Stomach (tissue), 4 donors: Measurements from ENCODE around the gene TMEM35A.

Source experiments
- EP300 ChIP-seq: sonication (generic); formaldehyde crosslinking; IDR thresholded peaks from one replicate; pipeline ENCODE4 v1.6.1; 2017; ENCODE audit warnings: antibody characterized with exemption
- POLR2AphosphoS5 ChIP-seq, 3 donors: sonication (generic); formaldehyde crosslinking; IDR thresholded peaks; one replicate each; pipeline ENCODE4 v1.6.1; 2016; ENCODE audit warnings: antibody characterized with exemption in 3 of 3

- TF ChIP-seq POLR2AphosphoS5 (IDR thresholded peaks at IDR 0.05) (peak in 1 of 3 donors; percentile 9), EP300 (no peak)
Measured at GRCh38 chrX:101051549-101052302, 27.0 kb upstream of the TMEM35A start, which contains the start of gene TRMT2B.
